SK-N-SH treated with all-trans-retinoic acid at 6 μM for 48 hours (cell line): ENCODE data around the gene GNA14.
A peak's percentile ranks its signal among the peaks of the same experiment; 100 is the strongest.

Experiments
- ATAC-seq: fragments of 200-7000 bp; cut with Tn5 transposase; 3 replicates; pipeline ENCODE4 v1.9.1; 2020; ENCODE audit warnings: mild to moderate bottlenecking, moderate library complexity
- BACH2 ChIP-seq: fragments of 250-450 bp; sonication (Bioruptor Pico); IDR thresholded peaks from 2 replicates; pipeline ENCODE4 v1.9.0; 2021; ENCODE audit warnings: mild to moderate bottlenecking, borderline replicate concordance
- CREB5 ChIP-seq: fragments of 250-450 bp; sonication (Bioruptor Pico); IDR thresholded peaks from 2 replicates; pipeline ENCODE4 v1.5.1; 2020; ENCODE audit warnings: low read depth, mild to moderate bottlenecking, moderate library complexity
- CSDC2 ChIP-seq: fragments of 250-450 bp; sonication (Bioruptor Pico); IDR thresholded peaks from 2 replicates; pipeline ENCODE4 v1.5.0; 2020; ENCODE audit warnings: mild to moderate bottlenecking, moderate library complexity
- ESRRG ChIP-seq: fragments of 250-450 bp; sonication (Bioruptor Pico); IDR thresholded peaks from 2 replicates; pipeline ENCODE4 v1.6.1; 2021; ENCODE audit warnings: mild to moderate bottlenecking
- GLIS3 ChIP-seq: fragments of 250-450 bp; sonication (Bioruptor Pico); IDR thresholded peaks from 2 replicates; pipeline ENCODE4 v1.5.0; 2020; ENCODE audit warnings: mild to moderate bottlenecking, moderate library complexity
- ISL1 ChIP-seq: fragments of 250-450 bp; sonication (Bioruptor Pico); IDR thresholded peaks from 2 replicates; pipeline ENCODE4 v2.1.2; 2022; ENCODE audit warnings: mild to moderate bottlenecking, moderate library complexity
- OSR1 ChIP-seq: fragments of 250-450 bp; sonication (Bioruptor Pico); IDR thresholded peaks from 2 replicates; pipeline ENCODE4 v1.8.0; 2022; ENCODE audit warnings: moderate library complexity, mild to moderate bottlenecking, inconsistent platforms
- PPARA ChIP-seq: fragments of 250-450 bp; sonication (Bioruptor Pico); IDR thresholded peaks from 2 replicates; pipeline ENCODE4 v1.5.0; 2020; ENCODE audit warnings: mild to moderate bottlenecking, borderline replicate concordance
- RARB ChIP-seq: fragments of 250-450 bp; sonication (Bioruptor Pico); IDR thresholded peaks from 2 replicates; pipeline ENCODE4 v1.8.0; 2021; ENCODE audit warnings: mild to moderate bottlenecking, moderate library complexity
- SNAI2 ChIP-seq: fragments of 250-450 bp; sonication (Bioruptor Pico); IDR thresholded peaks from 2 replicates; pipeline ENCODE4 v1.5.0; 2020; ENCODE audit warnings: mild to moderate bottlenecking, moderate library complexity
- TCF4 ChIP-seq: fragments of 250-450 bp; sonication (Bioruptor Pico); IDR thresholded peaks from 2 replicates; pipeline ENCODE4 v1.8.0; 2021; ENCODE audit warnings: mild to moderate bottlenecking, moderate library complexity, borderline replicate concordance
- TOX ChIP-seq: fragments of 250-450 bp; sonication (Bioruptor Pico); IDR thresholded peaks from 2 replicates; pipeline ENCODE4 v1.8.0; 2021; ENCODE audit warnings: mild to moderate bottlenecking, moderate library complexity, borderline replicate concordance
- TSHZ2 ChIP-seq: fragments of 250-450 bp; sonication (Bioruptor Pico); IDR thresholded peaks from 2 replicates; pipeline ENCODE4 v1.5.0; 2020; ENCODE audit warnings: mild to moderate bottlenecking, moderate library complexity
- ZC3H10 ChIP-seq: fragments of 250-450 bp; sonication (Bioruptor Pico); IDR thresholded peaks from 2 replicates; pipeline ENCODE4 v1.5.1; 2021; ENCODE audit warnings: mild to moderate bottlenecking, moderate library complexity
- ZFP3 ChIP-seq: fragments of 250-450 bp; sonication (Bioruptor Pico); IDR thresholded peaks from 2 replicates; pipeline ENCODE4 v1.5.0; 2020; ENCODE audit warnings: mild to moderate bottlenecking, moderate library complexity
- ZFP30 ChIP-seq: fragments of 450-650 bp; formaldehyde crosslinking; IDR thresholded peaks from 2 replicates; pipeline ENCODE4 v1.5.0; 2022; ENCODE audit warnings: mild to moderate bottlenecking, moderate library complexity
- ZNF565 ChIP-seq: fragments of 450-650 bp; formaldehyde crosslinking; conservative IDR thresholded peaks from 2 replicates; pipeline ENCODE4 v1.5.0; 2020; ENCODE audit warnings: low read depth, mild to moderate bottlenecking, moderate library complexity
- ZNF8 ChIP-seq: fragments of 450-650 bp; formaldehyde crosslinking; IDR thresholded peaks from 2 replicates; pipeline ENCODE4 v1.5.0; 2020; ENCODE audit warnings: mild to moderate bottlenecking, moderate library complexity
- TF ChIP-seq, protein P1 (sequence below): fragments of 250-450 bp; sonication (Bioruptor Pico); IDR thresholded peaks from 2 replicates; pipeline ENCODE4 v1.5.1; 2021; ENCODE audit warnings: mild to moderate bottlenecking, moderate library complexity
- TF ChIP-seq, protein P2 (sequence below): fragments of 250-450 bp; sonication (Bioruptor Pico); IDR thresholded peaks from 2 replicates; pipeline ENCODE4 v1.8.0; 2021; ENCODE audit warnings: low read depth, mild to moderate bottlenecking, moderate library complexity, borderline replicate concordance

The GNA14 gene

DNA sequence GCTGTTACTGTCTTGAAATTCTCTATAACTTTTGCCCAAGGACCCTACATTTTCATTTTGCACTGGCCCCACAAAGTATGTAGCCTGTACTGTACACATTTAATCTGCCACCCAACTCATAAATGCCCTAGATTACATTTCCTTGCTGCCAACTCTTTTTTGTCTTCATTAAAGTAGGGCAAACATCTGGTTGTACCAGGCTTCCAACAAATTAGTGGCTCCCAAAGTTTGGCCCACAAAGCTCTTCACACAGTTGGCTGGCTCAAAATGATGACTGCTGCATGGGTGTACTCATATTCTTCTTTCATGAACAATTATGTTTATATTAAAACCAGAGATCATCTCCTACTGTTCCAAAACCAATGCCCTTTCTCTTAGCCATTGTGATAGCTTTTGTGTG is 45.3 kb downstream of the GNA14 start:
- TF ChIP-seq ZC3H10 (no peak), CREB5 (CRISPR knock-in tag) (no peak), ISL1 (CRISPR knock-in tag) (no peak), TCF4 (CRISPR knock-in tag) (no peak), GLIS3 (CRISPR knock-in tag) (no peak), PPARA (CRISPR knock-in tag) (no peak), TSHZ2 (CRISPR knock-in tag) (no peak), OSR1 (no peak), TOX (CRISPR knock-in tag) (no peak), BACH2 (CRISPR knock-in tag) (no peak), ESRRG (CRISPR knock-in tag) (no peak), ZFP3 (no peak), CSDC2 (CRISPR knock-in tag) (no peak), ZNF8 (CRISPR knock-in tag) (no peak)
- TF ChIP-seq, protein P1, sequence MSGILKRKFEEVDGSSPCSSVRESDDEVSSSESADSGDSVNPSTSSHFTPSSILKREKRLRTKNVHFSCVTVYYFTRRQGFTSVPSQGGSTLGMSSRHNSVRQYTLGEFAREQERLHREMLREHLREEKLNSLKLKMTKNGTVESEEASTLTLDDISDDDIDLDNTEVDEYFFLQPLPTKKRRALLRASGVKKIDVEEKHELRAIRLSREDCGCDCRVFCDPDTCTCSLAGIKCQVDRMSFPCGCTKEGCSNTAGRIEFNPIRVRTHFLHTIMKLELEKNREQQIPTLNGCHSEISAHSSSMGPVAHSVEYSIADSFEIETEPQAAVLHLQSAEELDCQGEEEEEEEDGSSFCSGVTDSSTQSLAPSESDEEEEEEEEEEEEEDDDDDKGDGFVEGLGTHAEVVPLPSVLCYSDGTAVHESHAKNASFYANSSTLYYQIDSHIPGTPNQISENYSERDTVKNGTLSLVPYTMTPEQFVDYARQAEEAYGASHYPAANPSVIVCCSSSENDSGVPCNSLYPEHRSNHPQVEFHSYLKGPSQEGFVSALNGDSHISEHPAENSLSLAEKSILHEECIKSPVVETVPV (CRISPR knock-in tag), result no peak
- TF ChIP-seq, protein P2, sequence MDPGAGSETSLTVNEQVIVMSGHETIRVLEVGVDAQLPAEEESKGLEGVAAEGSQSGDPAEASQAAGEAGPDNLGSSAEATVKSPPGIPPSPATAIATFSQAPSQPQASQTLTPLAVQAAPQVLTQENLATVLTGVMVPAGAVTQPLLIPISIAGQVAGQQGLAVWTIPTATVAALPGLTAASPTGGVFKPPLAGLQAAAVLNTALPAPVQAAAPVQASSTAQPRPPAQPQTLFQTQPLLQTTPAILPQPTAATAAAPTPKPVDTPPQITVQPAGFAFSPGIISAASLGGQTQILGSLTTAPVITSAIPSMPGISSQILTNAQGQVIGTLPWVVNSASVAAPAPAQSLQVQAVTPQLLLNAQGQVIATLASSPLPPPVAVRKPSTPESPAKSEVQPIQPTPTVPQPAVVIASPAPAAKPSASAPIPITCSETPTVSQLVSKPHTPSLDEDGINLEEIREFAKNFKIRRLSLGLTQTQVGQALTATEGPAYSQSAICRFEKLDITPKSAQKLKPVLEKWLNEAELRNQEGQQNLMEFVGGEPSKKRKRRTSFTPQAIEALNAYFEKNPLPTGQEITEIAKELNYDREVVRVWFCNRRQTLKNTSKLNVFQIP, result no peak
- ATAC-seq, result no peak

GRCh38 chr9:77601476-77602099 is 46.5 kb downstream of the GNA14 start:
- no peak for TF ChIP-seq CREB5 (CRISPR knock-in tag)
- 0 out of 2 replicates have a peak, but pooled peaks have one; percentile 28 for TF ChIP-seq ISL1 (CRISPR knock-in tag)
- TF ChIP-seq, all 23 proteins: peak for 1
- ATAC-seq, result peak; percentile 58; the same call in 1 of the 3 replicates

- no peak for ATAC-seq
- TF ChIP-seq SNAI2 (no peak), ZFP30 (CRISPR knock-in tag) (no peak), TOX (CRISPR knock-in tag) (no peak), TCF4 (CRISPR knock-in tag) (no peak), ESRRG (CRISPR knock-in tag) (no peak), RARB (CRISPR knock-in tag) (no peak), TSHZ2 (CRISPR knock-in tag) (no peak), PPARA (CRISPR knock-in tag) (no peak), ZNF565 (no peak), CREB5 (CRISPR knock-in tag) (no peak), ISL1 (CRISPR knock-in tag) (no peak), ZC3H10 (no peak), ZNF8 (CRISPR knock-in tag) (no peak)
- TF ChIP-seq, protein P1 (CRISPR knock-in tag), result no peak
- TF ChIP-seq, protein P2, result no peak
Observed at GRCh38 chr9:77600810-77601209, 47.3 kb downstream of the GNA14 start.
